Calu3 (cell line): ENCODE results near the gene CNOT6. TPM values are rescaled to one million over a fixed set of nuclear protein-coding genes. Genes with fewer than 3 reads are reported as not detected.
"Not testable (repeated sequence)": the region's sequence is repeated elsewhere in the genome, so short reads cannot be mapped to it uniquely, and the experiment has no call there.

Experiments
- BruUV-seq: library from RNA; stranded (reverse); fragments of 400-500 nt; replicated peaks from 2 replicates; lab custom pipeline; 2021; lab: Mats Ljungman, UMichigan
- CTCF ChIA-PET: fragments of 300-600 bp; sonication (Branson Sonifier 250); formaldehyde crosslinking; loops from one replicate; lab custom pipeline; 2022; ENCODE audit warnings: antibody characterized with exemption; lab: Charles Lee
- DNase-seq: peaks from one replicate; pipeline ENCODE4 v3.0.0; 2022
- H3K27ac Mint-ChIP-seq: one replicate; pipeline ENCODE4 v1.8.0; 2022; ENCODE audit warnings: mixed read lengths; ENCODE audit not compliant: unreplicated experiment
- H3K27me3 Mint-ChIP-seq: one replicate; pipeline ENCODE4 v1.8.0; 2022; ENCODE audit warnings: mixed read lengths; ENCODE audit not compliant: unreplicated experiment
- H3K36me3 Mint-ChIP-seq: one replicate; pipeline ENCODE4 v1.8.0; 2022; ENCODE audit warnings: mild to moderate bottlenecking, moderate library complexity, mixed read lengths; ENCODE audit not compliant: insufficient read depth, unreplicated experiment
- H3K4me1 Mint-ChIP-seq: one replicate; pipeline ENCODE4 v1.8.0; 2022; ENCODE audit warnings: mild to moderate bottlenecking, low read depth, mixed read lengths; ENCODE audit not compliant: unreplicated experiment
- H3K4me3 Mint-ChIP-seq: one replicate; pipeline ENCODE4 v1.8.0; 2022; ENCODE audit warnings: mild to moderate bottlenecking, low read depth, moderate library complexity, mixed read lengths; ENCODE audit not compliant: unreplicated experiment
- H3K9me3 Mint-ChIP-seq: one replicate; pipeline ENCODE4 v1.8.0; 2022; ENCODE audit warnings: low read depth, mixed read lengths; ENCODE audit not compliant: unreplicated experiment
- intact Hi-C: fragments of 100-400 bp; cut with micrococcal nuclease; formaldehyde crosslinking; loops from one replicate; pipeline ENCODE4 v1.10.0; 2022; ENCODE audit not compliant: unreplicated experiment
- total RNA-seq: library from RNA; stranded (reverse); gene quantifications from 2 replicates; pipeline ENCODE4 v1.2.3, GENCODE V29; 2022
- TF ChIP-seq, protein P1 (sequence below): fragments of 200-600 bp; IDR thresholded peaks from one replicate; pipeline ENCODE4 v1.8.0; 2022; ENCODE audit warnings: antibody characterized with exemption; ENCODE audit not compliant: unreplicated experiment

The CNOT6 gene
- total RNA-seq, 1 experiment from 2014 or later: 57.1 TPM

- Mint-ChIP-seq H3K4me3 (no peak overlapping the region), H3K36me3 (peaks cover 12% of the 10 kb centered on the region), H3K27me3 (no peaks in the 10 kb centered on the region), H3K9me3 (no peaks in the 10 kb centered on the region), H3K27ac (no peak overlapping the region), H3K4me1 (peaks cover 29% of the 10 kb centered on the region)
- TF ChIP-seq, protein P1, sequence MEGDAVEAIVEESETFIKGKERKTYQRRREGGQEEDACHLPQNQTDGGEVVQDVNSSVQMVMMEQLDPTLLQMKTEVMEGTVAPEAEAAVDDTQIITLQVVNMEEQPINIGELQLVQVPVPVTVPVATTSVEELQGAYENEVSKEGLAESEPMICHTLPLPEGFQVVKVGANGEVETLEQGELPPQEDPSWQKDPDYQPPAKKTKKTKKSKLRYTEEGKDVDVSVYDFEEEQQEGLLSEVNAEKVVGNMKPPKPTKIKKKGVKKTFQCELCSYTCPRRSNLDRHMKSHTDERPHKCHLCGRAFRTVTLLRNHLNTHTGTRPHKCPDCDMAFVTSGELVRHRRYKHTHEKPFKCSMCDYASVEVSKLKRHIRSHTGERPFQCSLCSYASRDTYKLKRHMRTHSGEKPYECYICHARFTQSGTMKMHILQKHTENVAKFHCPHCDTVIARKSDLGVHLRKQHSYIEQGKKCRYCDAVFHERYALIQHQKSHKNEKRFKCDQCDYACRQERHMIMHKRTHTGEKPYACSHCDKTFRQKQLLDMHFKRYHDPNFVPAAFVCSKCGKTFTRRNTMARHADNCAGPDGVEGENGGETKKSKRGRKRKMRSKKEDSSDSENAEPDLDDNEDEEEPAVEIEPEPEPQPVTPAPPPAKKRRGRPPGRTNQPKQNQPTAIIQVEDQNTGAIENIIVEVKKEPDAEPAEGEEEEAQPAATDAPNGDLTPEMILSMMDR: no peak
- intact Hi-C loops: no loop called here
- CTCF ChIA-PET: interaction anchor here (0.6 kb wide), 2 partner anchors 134 to 633 kb away, joined by 4 to 6 read pairs; no protein-coding TSS in a partner anchor
- DNase-seq: no peak
- BruUV-seq: no TSS peak
Observed at GRCh38 chr5:180464603-180464970, 29.6 kb upstream of the CNOT6 start.

DNA sequence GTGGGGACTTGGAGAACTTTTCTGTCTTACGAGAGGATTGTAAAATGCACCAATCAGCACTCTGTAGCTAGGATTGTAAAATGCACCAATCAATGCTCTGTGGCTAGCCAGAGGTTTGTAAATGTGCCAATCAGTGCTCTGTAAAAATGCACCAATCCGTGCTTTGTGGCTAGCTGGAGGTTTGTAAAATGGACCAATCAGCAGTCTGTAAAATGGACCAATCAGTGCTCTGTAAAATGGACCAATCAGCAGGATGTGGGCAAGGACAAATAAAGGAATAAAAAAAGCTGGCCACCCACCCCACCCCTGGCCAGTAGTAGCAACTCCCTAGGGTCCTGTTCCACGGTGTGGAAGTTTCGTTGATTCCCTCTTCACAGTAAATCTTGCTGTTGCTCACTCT is 29.1 kb upstream of the CNOT6 start:
- H3K36me3 Mint-ChIP-seq: peaks cover 12% of the 10 kb centered on the region
- H3K27ac Mint-ChIP-seq: not testable (repeated sequence)

GRCh38 chr5:180466316-180466715 is 27.9 kb upstream of the CNOT6 start:
- peak overlapping the region; percentile 79 for H3K4me3 Mint-ChIP-seq
- H3K9me3 Mint-ChIP-seq: no peaks in the 10 kb centered on the region
- H3K27me3 Mint-ChIP-seq: no peaks in the 10 kb centered on the region
- DNase-seq: no peak
- peaks cover 12% of the 10 kb centered on the region for H3K36me3 Mint-ChIP-seq
- BruUV-seq: no TSS peak
- intact Hi-C loops: no loop called here
- H3K27ac Mint-ChIP-seq: no peak overlapping the region
- CTCF ChIA-PET: interaction anchor here (0.6 to 1.0 kb wide), 4 partner anchors 95 to 795 kb away, joined by 4 to 9 read pairs (median 4); partner anchors contain the start of gene TRIM52
- TF ChIP-seq, protein P1: no peak
- H3K4me1 Mint-ChIP-seq: peaks cover 29% of the 10 kb centered on the region

More for the DNA sequence above, 29.1 kb upstream of the CNOT6 start:
- BruUV-seq, H3K9me3 Mint-ChIP-seq, H3K4me3 Mint-ChIP-seq, intact Hi-C loops, DNase-seq, H3K27me3 Mint-ChIP-seq: not testable (repeated sequence)
- H3K4me1 Mint-ChIP-seq: peaks cover 29% of the 10 kb centered on the region
- CTCF ChIA-PET: interaction anchor here (0.6 kb wide), 2 partner anchors 134 to 633 kb away, joined by 4 to 6 read pairs; no protein-coding TSS in a partner anchor

DNA sequence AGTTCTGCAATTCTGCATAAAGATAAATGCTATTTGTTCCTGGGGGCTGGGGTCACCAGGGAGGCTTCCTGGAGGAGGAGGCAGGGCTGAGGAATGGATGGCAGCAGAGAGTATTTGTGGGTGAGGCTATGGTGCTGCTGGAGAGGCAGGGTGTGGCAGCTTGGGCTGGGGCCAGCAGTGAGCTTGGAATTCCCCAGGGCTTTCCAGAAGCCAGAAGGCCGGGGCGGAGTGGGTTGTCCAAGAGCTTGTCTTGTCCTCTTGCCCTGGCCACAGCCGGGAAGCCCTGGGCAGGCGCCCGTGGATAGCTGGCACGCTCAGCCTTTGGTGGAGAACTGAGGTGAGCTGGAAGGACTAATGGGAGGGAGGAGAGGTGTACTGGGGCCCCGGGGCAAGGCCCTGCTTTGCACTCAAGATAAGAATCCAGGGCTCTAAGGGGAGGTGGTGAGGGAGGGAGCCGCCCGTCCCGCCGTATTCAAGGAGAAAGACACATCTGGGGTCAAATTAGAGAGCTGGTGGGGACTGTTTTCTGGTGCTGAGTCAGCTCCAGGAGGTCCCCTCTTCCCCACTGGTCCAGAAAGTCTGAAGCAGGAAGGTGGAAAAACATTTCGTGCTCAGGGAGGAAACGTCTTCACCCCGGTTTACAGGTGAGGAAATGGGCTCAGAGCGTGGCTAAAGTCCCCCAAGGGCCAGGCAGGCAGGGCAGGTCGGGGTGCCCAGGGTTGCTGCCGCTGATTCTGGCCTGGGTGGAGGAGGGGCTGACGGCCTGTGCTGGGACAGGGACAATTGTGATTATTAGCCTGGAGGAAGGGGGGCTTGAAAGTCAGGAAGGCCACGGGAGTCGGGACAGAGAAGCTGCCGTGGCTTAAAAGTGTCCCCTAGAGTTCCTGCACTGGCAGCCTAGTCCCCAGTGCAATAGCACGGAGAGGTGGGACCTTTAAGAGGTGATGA is 26.9 kb upstream of the CNOT6 start:
- H3K9me3 Mint-ChIP-seq: no peaks in the 10 kb centered on the region
- H3K27me3 Mint-ChIP-seq: no peaks in the 10 kb centered on the region
- H3K4me1 Mint-ChIP-seq: peaks cover 29% of the 10 kb centered on the region
- intact Hi-C loops: no loop called here
- TF ChIP-seq, protein P1: no peak
- CTCF ChIA-PET: interaction anchor here (0.6 to 1.3 kb wide), 9 partner anchors 9 to 794 kb away, joined by 3 to 9 read pairs (median 4); partner anchors contain the start of gene TRIM52
- peak; percentile 85 for DNase-seq
- TSS peak; percentile 68 for BruUV-seq
- peak overlapping the region; percentile 79 for H3K4me3 Mint-ChIP-seq
- peaks cover 12% of the 10 kb centered on the region for H3K36me3 Mint-ChIP-seq
- H3K27ac Mint-ChIP-seq: peak overlapping the region; percentile 86
